ENCODE results near the gene FNTB.
A peak's percentile ranks its signal among the peaks of the same experiment; 100 is the strongest.

FNTB gene

DNA sequence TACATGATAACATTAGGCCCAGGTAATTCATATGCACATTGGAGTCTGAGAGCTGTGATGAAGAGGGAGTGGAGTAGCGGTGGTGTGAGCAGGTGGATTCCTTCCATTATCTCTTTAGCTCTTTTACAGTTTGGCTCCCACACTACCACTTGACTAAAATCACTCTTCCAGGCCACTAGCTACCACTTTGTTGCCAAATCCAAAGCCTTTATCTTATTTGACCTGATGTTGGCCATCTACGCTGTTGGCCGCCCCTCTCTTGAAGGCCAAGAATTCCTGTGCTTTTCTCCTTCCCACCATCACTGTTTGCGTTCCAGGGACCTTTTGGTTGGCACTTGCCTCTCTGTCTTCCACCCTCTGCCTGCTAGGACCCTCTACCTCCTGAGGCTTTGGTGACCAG, 119.6 kb downstream of the FNTB start:
- no peak overlapping the region for H2BK15ac ChIP-seq (replicated peaks; ENCODE audit: low read depth)
- H3K4me2 ChIP-seq (ENCODE audit: low read length), result no peak overlapping the region
- H2BK120ac ChIP-seq (ENCODE audit: low read depth, low read length), result no peak overlapping the region
- H3K36me3 ChIP-seq (ENCODE audit: control insufficient read depth, insufficient read depth, low read length), result no peaks in the 10 kb centered on the region
- H3K27me3 ChIP-seq (ENCODE audit: insufficient read depth, low read length, poor library complexity), result no peaks in the 10 kb centered on the region
- H2BK5ac ChIP-seq (ENCODE audit: low read length), result no peak overlapping the region
- H2AK5ac ChIP-seq (ENCODE audit: low read length), result no peak overlapping the region
- H3K79me1 ChIP-seq (ENCODE audit: low read length), result no peaks in the 10 kb centered on the region
- WGBS (ENCODE audit: extremely low coverage, insufficient coverage, low lambda C conversion rate), result no CpG with 5 or more reads among the region's 4 CpGs
- DNase-seq, result no peak
- H3K56ac ChIP-seq (ENCODE audit: low read length), result no peak overlapping the region
- H3K4me3 ChIP-seq (ENCODE audit: low read length), result no peak overlapping the region
- no peaks in the 10 kb centered on the region for H3K4me1 ChIP-seq (ENCODE audit: control insufficient read depth, low read depth, low read length)
- H3K23ac ChIP-seq (ENCODE audit: low read length), result no peak overlapping the region
- no peak overlapping the region for H4K8ac ChIP-seq (ENCODE audit: low read depth, low read length)
- no peak overlapping the region for H3K9ac ChIP-seq (ENCODE audit: low read length)
- no peak overlapping the region for H3K18ac ChIP-seq (ENCODE audit: low read length)
- peaks cover 3% of the 10 kb centered on the region for H3K79me2 ChIP-seq (ENCODE audit: control insufficient read depth, insufficient read depth, low read length)
- H3K4ac ChIP-seq (ENCODE audit: low read depth, low read length), result no peak overlapping the region
- no peak overlapping the region for H3K27ac ChIP-seq (ENCODE audit: low read depth, low read length)
- H4K5ac ChIP-seq (ENCODE audit: low read length), result no peak overlapping the region

DNA sequence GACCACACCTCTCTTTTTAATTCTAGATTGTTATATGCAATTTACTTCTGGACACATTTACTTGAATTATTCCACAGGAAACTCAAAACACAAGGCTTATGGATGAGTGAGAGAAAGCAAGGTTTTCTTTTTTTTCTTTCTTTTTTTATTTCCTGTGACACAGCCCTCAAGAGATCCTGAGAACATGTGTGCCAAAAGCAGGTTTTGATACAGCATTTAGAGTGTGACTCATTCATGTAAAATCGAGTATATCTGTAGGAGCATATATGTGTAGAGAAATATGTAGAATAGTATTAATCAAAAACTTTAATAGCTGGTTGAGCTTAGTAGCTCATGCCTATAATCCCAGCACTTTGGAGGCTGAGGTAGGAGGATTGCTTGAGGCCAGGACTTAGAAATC, 120.0 kb downstream of the FNTB start:
- WGBS (ENCODE audit: extremely low coverage, insufficient coverage, low lambda C conversion rate), result no CpG with 5 or more reads among the region's 1 CpG
- no peak for DNase-seq
- H3K56ac ChIP-seq (ENCODE audit: low read length), result no peak overlapping the region

DNA sequence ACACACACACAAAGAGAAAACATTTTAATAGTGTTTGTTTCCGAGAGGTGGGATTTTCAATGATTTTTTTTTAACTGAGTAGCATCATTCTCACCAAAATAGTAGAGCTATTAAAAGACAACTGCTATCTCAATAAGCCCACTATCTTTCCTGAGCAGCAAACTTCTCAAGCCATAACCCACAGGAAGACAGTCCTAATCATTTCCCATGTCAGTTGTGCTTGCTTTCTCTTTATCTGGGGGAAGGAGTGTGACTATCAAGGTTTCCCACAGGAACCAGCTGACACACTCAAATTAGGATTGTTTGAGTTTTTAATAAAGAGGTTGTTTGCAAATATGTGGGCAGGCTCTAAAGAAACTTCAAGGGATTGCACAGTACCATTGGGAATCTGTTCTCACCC, 120.5 kb downstream of the FNTB start:
- H3K27ac ChIP-seq (ENCODE audit: low read depth, low read length), result no peak overlapping the region
- DNase-seq, result no peak
- H3K4ac ChIP-seq (ENCODE audit: low read depth, low read length), result no peak overlapping the region
- H2BK5ac ChIP-seq (ENCODE audit: low read length), result no peak overlapping the region
- H2AK5ac ChIP-seq (ENCODE audit: low read length), result no peak overlapping the region
- no peak overlapping the region for H3K4me3 ChIP-seq (ENCODE audit: low read length)
- H3K18ac ChIP-seq (ENCODE audit: low read length), result no peak overlapping the region
- H3K4me1 ChIP-seq (ENCODE audit: control insufficient read depth, low read depth, low read length), result no peaks in the 10 kb centered on the region
- H3K23ac ChIP-seq (ENCODE audit: low read length), result peak overlapping the region; percentile 68
- no CpG with 5 or more reads among the region's 1 CpG for WGBS (ENCODE audit: extremely low coverage, insufficient coverage, low lambda C conversion rate)
- H2BK120ac ChIP-seq (ENCODE audit: low read depth, low read length), result no peak overlapping the region
- H4K5ac ChIP-seq (ENCODE audit: low read length), result no peak overlapping the region
- H3K56ac ChIP-seq (ENCODE audit: low read length), result no peak overlapping the region
- H3K4me2 ChIP-seq (ENCODE audit: low read length), result no peak overlapping the region
- H3K36me3 ChIP-seq (ENCODE audit: control insufficient read depth, insufficient read depth, low read length), result no peaks in the 10 kb centered on the region
- H3K79me1 ChIP-seq (ENCODE audit: low read length), result no peaks in the 10 kb centered on the region
- H3K9ac ChIP-seq (ENCODE audit: low read length), result no peak overlapping the region
- no peaks in the 10 kb centered on the region for H3K79me2 ChIP-seq (ENCODE audit: control insufficient read depth, insufficient read depth, low read length)
- no peak overlapping the region for H2BK15ac ChIP-seq (replicated peaks; ENCODE audit: low read depth)
- H4K8ac ChIP-seq (ENCODE audit: low read depth, low read length), result no peak overlapping the region
- H3K27me3 ChIP-seq (ENCODE audit: insufficient read depth, low read length, poor library complexity), result no peaks in the 10 kb centered on the region

More for the DNA sequence above, 120.0 kb downstream of the FNTB start:
- H3K27me3 ChIP-seq (ENCODE audit: insufficient read depth, low read length, poor library complexity), result no peaks in the 10 kb centered on the region
- H3K18ac ChIP-seq (ENCODE audit: low read length), result no peak overlapping the region
- no peaks in the 10 kb centered on the region for H3K79me1 ChIP-seq (ENCODE audit: low read length)
- no peaks in the 10 kb centered on the region for H3K36me3 ChIP-seq (ENCODE audit: control insufficient read depth, insufficient read depth, low read length)
- H3K4ac ChIP-seq (ENCODE audit: low read depth, low read length), result no peak overlapping the region
- no peak overlapping the region for H2AK5ac ChIP-seq (ENCODE audit: low read length)
- H3K4me1 ChIP-seq (ENCODE audit: control insufficient read depth, low read depth, low read length), result no peaks in the 10 kb centered on the region
- peaks cover 2% of the 10 kb centered on the region for H3K79me2 ChIP-seq (ENCODE audit: control insufficient read depth, insufficient read depth, low read length)
- H2BK15ac ChIP-seq (replicated peaks; ENCODE audit: low read depth), result no peak overlapping the region
- H2BK5ac ChIP-seq (ENCODE audit: low read length), result no peak overlapping the region
- H3K27ac ChIP-seq (ENCODE audit: low read depth, low read length), result no peak overlapping the region
- H3K9ac ChIP-seq (ENCODE audit: low read length), result no peak overlapping the region
- no peak overlapping the region for H3K4me2 ChIP-seq (ENCODE audit: low read length)
- H4K8ac ChIP-seq (ENCODE audit: low read depth, low read length), result no peak overlapping the region
- H4K5ac ChIP-seq (ENCODE audit: low read length), result no peak overlapping the region
- no peak overlapping the region for H3K4me3 ChIP-seq (ENCODE audit: low read length)
- H3K23ac ChIP-seq (ENCODE audit: low read length), result no peak overlapping the region
- H2BK120ac ChIP-seq (ENCODE audit: low read depth, low read length), result no peak overlapping the region

DNA sequence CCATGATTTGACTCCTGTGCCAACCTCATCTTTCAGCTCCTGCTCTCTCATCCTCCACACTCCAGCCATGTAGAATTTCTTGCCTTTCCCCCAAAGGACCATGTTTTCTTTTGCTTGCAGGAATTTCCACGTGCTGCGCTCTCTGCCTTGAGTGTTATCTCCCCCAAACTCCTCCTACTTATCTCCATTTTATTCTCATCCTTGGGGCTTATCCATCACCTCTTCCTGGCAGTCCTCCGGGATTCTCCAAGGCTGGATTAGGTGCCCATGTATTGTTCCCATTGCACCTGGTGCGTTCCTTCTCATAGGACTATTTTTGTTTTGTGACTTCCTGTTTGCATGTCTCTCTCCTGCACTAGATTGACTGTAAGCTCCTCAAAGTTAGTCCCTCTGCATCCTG, 122.7 kb downstream of the FNTB start:
- no peaks in the 10 kb centered on the region for H3K36me3 ChIP-seq (ENCODE audit: control insufficient read depth, insufficient read depth, low read length)
- DNase-seq, result no peak
- H2AK5ac ChIP-seq (ENCODE audit: low read length), result no peak overlapping the region
- WGBS (ENCODE audit: extremely low coverage, insufficient coverage, low lambda C conversion rate), result no CpG with 5 or more reads among the region's 4 CpGs
- H4K5ac ChIP-seq (ENCODE audit: low read length), result no peak overlapping the region
- H3K79me1 ChIP-seq (ENCODE audit: low read length), result no peaks in the 10 kb centered on the region
- no peak overlapping the region for H4K8ac ChIP-seq (ENCODE audit: low read depth, low read length)
- no peaks in the 10 kb centered on the region for H3K4me1 ChIP-seq (ENCODE audit: control insufficient read depth, low read depth, low read length)
- H3K27ac ChIP-seq (ENCODE audit: low read depth, low read length), result no peak overlapping the region
- no peak overlapping the region for H3K23ac ChIP-seq (ENCODE audit: low read length)
- H3K4me3 ChIP-seq (ENCODE audit: low read length), result no peak overlapping the region
- no peak overlapping the region for H2BK120ac ChIP-seq (ENCODE audit: low read depth, low read length)
- no peak overlapping the region for H3K18ac ChIP-seq (ENCODE audit: low read length)
- no peak overlapping the region for H2BK15ac ChIP-seq (replicated peaks; ENCODE audit: low read depth)
- no peaks in the 10 kb centered on the region for H3K27me3 ChIP-seq (ENCODE audit: insufficient read depth, low read length, poor library complexity)
- no peak overlapping the region for H3K4me2 ChIP-seq (ENCODE audit: low read length)
- H2BK5ac ChIP-seq (ENCODE audit: low read length), result no peak overlapping the region
- H3K9ac ChIP-seq (ENCODE audit: low read length), result no peak overlapping the region
- H3K4ac ChIP-seq (ENCODE audit: low read depth, low read length), result no peak overlapping the region
- no peak overlapping the region for H3K56ac ChIP-seq (ENCODE audit: low read length)
- no peaks in the 10 kb centered on the region for H3K79me2 ChIP-seq (ENCODE audit: control insufficient read depth, insufficient read depth, low read length)

DNA sequence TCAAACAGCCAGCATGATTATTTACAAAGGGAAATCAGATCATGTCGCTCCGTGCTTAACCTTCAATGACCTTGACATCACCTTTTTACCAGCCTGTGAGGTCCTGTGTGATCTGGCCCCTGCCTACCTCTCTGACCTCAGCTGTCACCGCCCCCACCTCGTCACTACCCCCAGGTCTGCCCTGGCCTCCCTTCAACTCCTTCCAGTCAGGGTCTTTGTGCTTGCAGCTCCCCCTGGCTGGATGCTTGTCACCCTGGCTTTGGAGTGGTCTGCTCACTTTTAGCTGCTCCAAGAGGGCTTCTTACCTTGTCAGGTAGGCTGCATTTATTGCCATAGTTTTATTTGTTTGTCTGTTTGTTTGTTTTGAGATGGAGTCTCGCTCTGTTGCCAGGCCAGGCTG, 123.8 kb downstream of the FNTB start:
- H3K79me1 ChIP-seq (ENCODE audit: low read length), result no peaks in the 10 kb centered on the region
- no peak overlapping the region for H3K18ac ChIP-seq (ENCODE audit: low read length)
- H3K27me3 ChIP-seq (ENCODE audit: insufficient read depth, low read length, poor library complexity), result no peaks in the 10 kb centered on the region
- no peaks in the 10 kb centered on the region for H3K79me2 ChIP-seq (ENCODE audit: control insufficient read depth, insufficient read depth, low read length)
- H3K23ac ChIP-seq (ENCODE audit: low read length), result no peak overlapping the region
- peak overlapping the region; percentile 7 for H3K56ac ChIP-seq (ENCODE audit: low read length)
- no peak overlapping the region for H3K4ac ChIP-seq (ENCODE audit: low read depth, low read length)
- no peak overlapping the region for H3K4me2 ChIP-seq (ENCODE audit: low read length)
- H3K9ac ChIP-seq (ENCODE audit: low read length), result no peak overlapping the region
- no peak overlapping the region for H3K4me3 ChIP-seq (ENCODE audit: low read length)
- no peak overlapping the region for H2BK15ac ChIP-seq (replicated peaks; ENCODE audit: low read depth)
- DNase-seq, result peak; percentile 57
- no peak overlapping the region for H3K27ac ChIP-seq (ENCODE audit: low read depth, low read length)
- no peak overlapping the region for H4K5ac ChIP-seq (ENCODE audit: low read length)
- H2AK5ac ChIP-seq (ENCODE audit: low read length), result no peak overlapping the region
- no peak overlapping the region for H2BK120ac ChIP-seq (ENCODE audit: low read depth, low read length)
- no peak overlapping the region for H2BK5ac ChIP-seq (ENCODE audit: low read length)
- WGBS (ENCODE audit: extremely low coverage, insufficient coverage, low lambda C conversion rate), result no CpG with 5 or more reads among the region's 5 CpGs
- no peaks in the 10 kb centered on the region for H3K36me3 ChIP-seq (ENCODE audit: control insufficient read depth, insufficient read depth, low read length)
- H4K8ac ChIP-seq (ENCODE audit: low read depth, low read length), result no peak overlapping the region
- no peaks in the 10 kb centered on the region for H3K4me1 ChIP-seq (ENCODE audit: control insufficient read depth, low read depth, low read length)

All from mesendoderm (in vitro differentiated cells).